MM.1S (cell line): ENCODE measurements around the gene AUTS2.

Experiments used
- DNase-seq: peaks from one replicate; pipeline ENCODE4 v3.0.0-alpha.2; 2015
- H2AFZ ChIP-seq: fragments of 300-600 bp; sonication (generic); 2 replicates; pipeline ENCODE4 v1.6.0; 2016; ENCODE audit warnings: antibody characterized with exemption, low read length
- H3F3A ChIP-seq: fragments of 300-600 bp; sonication (generic); 2 replicates; pipeline ENCODE4 v1.6.1; 2016; ENCODE audit warnings: mild to moderate bottlenecking, antibody characterized with exemption, low read length, moderate library complexity, mixed read lengths; ENCODE audit not compliant: insufficient read depth
- H3K27ac ChIP-seq: fragments of 300-600 bp; sonication (generic); 2 replicates; pipeline ENCODE4 v1.5.1; 2016; ENCODE audit warnings: mild to moderate bottlenecking, low read length
- H3K27me3 ChIP-seq: fragments of 300-600 bp; sonication (generic); replicated peaks from 2 replicates; pipeline ENCODE4 v1.6.0; 2016; ENCODE audit warnings: low read length; ENCODE audit not compliant: insufficient read depth
- H3K36me3 ChIP-seq: fragments of 300-600 bp; sonication (generic); replicated peaks from 2 replicates; pipeline ENCODE4 v1.6.1; 2016; ENCODE audit warnings: mild to moderate bottlenecking, low read length, mixed read lengths; ENCODE audit not compliant: insufficient read depth
- H3K4me1 ChIP-seq: fragments of 300-600 bp; sonication (generic); 2 replicates; pipeline ENCODE4 v1.6.1; 2016; ENCODE audit warnings: low read length, mixed read lengths
- H3K4me2 ChIP-seq: fragments of 300-600 bp; sonication (generic); 2 replicates; pipeline ENCODE4 v1.6.0; 2016; ENCODE audit warnings: low read depth, low read length
- H3K4me3 ChIP-seq: fragments of 300-600 bp; sonication (generic); 2 replicates; pipeline ENCODE4 v1.5.1; 2016; ENCODE audit warnings: low read length, mixed read lengths
- H3K79me2 ChIP-seq: fragments of 300-600 bp; sonication (generic); 2 replicates; pipeline ENCODE4 v1.6.1; 2016; ENCODE audit warnings: mixed run types, low read length, mixed read lengths
- H3K9ac ChIP-seq: fragments of 300-600 bp; sonication (generic); 2 replicates; pipeline ENCODE4 v1.6.1; 2016; ENCODE audit warnings: low read length, mixed read lengths
- H3K9me2 ChIP-seq: fragments of 300-600 bp; sonication (generic); replicated peaks from 2 replicates; pipeline ENCODE4 v1.6.1; 2016; ENCODE audit warnings: mild to moderate bottlenecking, low read length, mixed read lengths; ENCODE audit not compliant: insufficient read depth
- H3K9me3 ChIP-seq: fragments of 300-600 bp; sonication (generic); replicated peaks from 2 replicates; pipeline ENCODE4 v1.6.1; 2016; ENCODE audit warnings: mild to moderate bottlenecking, low read length, mixed read lengths; ENCODE audit not compliant: insufficient read depth
- H4K20me1 ChIP-seq: fragments of 300-600 bp; sonication (generic); 2 replicates; pipeline ENCODE4 v1.6.1; 2016; ENCODE audit warnings: mild to moderate bottlenecking, low read length, moderate library complexity, mixed read lengths; ENCODE audit not compliant: insufficient read depth
- EZH2 ChIP-seq: fragments of 300-600 bp; sonication (generic); optimal IDR thresholded peaks from 2 replicates; pipeline ENCODE3; 2017; ENCODE audit warnings: low read depth, mild to moderate bottlenecking, antibody characterized with exemption, low read length, mixed read lengths
- EZH2phosphoT487 ChIP-seq: fragments of 300-600 bp; sonication (generic); IDR thresholded peaks from 2 replicates; pipeline ENCODE4 v1.6.1; 2018; ENCODE audit warnings: antibody characterized with exemption, low read length
- TF ChIP-seq, protein P1 (sequence below): fragments of 300-600 bp; sonication (generic); IDR thresholded peaks from 2 replicates; pipeline ENCODE4 v1.5.1; 2016; ENCODE audit warnings: antibody characterized with exemption, low read length, mixed read lengths

Gene AUTS2

DNA sequence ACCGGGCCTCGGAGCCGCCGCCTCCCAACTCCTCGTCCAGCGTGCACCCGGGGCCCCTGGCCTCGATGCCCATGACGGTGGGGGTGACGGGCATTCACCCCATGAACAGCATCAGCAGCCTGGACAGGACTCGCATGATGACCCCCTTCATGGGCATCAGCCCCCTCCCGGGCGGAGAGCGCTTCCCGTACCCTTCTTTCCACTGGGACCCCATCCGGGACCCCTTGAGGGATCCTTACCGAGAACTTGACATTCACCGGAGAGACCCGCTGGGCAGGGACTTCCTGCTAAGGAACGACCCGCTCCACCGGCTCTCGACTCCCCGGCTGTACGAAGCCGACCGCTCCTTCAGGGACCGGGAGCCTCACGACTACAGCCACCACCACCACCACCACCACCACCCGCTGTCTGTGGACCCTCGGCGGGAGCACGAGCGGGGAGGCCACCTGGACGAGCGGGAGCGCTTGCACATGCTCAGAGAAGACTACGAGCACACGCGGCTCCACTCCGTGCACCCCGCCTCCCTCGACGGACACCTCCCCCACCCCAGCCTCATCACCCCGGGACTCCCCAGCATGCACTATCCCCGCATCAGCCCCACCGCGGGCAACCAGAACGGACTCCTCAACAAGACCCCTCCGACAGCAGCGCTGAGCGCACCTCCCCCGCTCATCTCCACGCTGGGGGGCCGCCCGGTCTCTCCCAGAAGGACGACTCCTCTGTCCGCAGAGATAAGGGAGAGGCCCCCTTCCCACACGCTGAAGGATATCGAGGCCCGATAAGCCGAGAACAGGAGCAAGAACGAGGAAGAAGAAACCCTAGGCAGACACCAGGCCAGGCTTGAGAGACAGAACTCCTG is 1192.2 kb downstream of the AUTS2 start:
- no peaks in the 10 kb centered on the region for H4K20me1 ChIP-seq
- H3K9ac ChIP-seq, result no peak overlapping the region
- H3K4me3 ChIP-seq, result no peak overlapping the region
- H2AFZ ChIP-seq, result no peak overlapping the region
- H3K27ac ChIP-seq, result no peak overlapping the region
- no peaks in the 10 kb centered on the region for H3K9me2 ChIP-seq
- no peaks in the 10 kb centered on the region for H3K27me3 ChIP-seq
- TF ChIP-seq EZH2, result no peak
- TF ChIP-seq, protein P1, sequence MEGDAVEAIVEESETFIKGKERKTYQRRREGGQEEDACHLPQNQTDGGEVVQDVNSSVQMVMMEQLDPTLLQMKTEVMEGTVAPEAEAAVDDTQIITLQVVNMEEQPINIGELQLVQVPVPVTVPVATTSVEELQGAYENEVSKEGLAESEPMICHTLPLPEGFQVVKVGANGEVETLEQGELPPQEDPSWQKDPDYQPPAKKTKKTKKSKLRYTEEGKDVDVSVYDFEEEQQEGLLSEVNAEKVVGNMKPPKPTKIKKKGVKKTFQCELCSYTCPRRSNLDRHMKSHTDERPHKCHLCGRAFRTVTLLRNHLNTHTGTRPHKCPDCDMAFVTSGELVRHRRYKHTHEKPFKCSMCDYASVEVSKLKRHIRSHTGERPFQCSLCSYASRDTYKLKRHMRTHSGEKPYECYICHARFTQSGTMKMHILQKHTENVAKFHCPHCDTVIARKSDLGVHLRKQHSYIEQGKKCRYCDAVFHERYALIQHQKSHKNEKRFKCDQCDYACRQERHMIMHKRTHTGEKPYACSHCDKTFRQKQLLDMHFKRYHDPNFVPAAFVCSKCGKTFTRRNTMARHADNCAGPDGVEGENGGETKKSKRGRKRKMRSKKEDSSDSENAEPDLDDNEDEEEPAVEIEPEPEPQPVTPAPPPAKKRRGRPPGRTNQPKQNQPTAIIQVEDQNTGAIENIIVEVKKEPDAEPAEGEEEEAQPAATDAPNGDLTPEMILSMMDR, result no peak
- TF ChIP-seq EZH2phosphoT487, result no peak
- H3F3A ChIP-seq, result no peaks in the 10 kb centered on the region
- no peak for DNase-seq
- H3K79me2 ChIP-seq, result no peaks in the 10 kb centered on the region
- H3K36me3 ChIP-seq, result peaks cover 26% of the 10 kb centered on the region
- no peaks in the 10 kb centered on the region for H3K4me1 ChIP-seq
- no peak overlapping the region for H3K4me2 ChIP-seq
- no peaks in the 10 kb centered on the region for H3K9me3 ChIP-seq

DNA sequence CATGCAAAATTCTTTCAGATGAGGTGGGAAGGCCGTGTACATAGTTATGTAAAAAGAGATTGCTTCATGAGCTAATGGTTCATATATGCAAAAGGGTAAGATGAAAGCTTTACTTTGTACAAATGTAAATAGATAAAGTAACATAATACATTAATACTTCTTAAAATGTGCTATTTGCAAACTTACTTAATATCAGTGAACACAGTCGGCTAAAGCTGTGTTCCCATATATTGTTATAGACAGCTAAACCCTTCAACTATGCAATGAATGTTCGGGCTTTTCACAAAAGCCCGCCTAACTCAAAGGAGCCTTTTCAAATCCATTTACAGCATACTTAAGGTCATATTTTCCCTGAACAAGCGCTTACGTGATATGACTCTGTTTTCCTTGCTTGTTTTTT is 1193.1 kb downstream of the AUTS2 start:
- Histone ChIP-seq H3K9me2 (no peaks in the 10 kb centered on the region), H3K27me3 (no peaks in the 10 kb centered on the region), H4K20me1 (no peaks in the 10 kb centered on the region), H3K4me2 (no peak overlapping the region), H3K4me3 (no peak overlapping the region), H3K4me1 (no peaks in the 10 kb centered on the region), H2AFZ (no peak overlapping the region), H3K9ac (no peak overlapping the region), H3K36me3 (peaks cover 25% of the 10 kb centered on the region), H3K9me3 (no peaks in the 10 kb centered on the region), H3K79me2 (no peaks in the 10 kb centered on the region), H3F3A (no peaks in the 10 kb centered on the region), H3K27ac (no peak overlapping the region)
- TF ChIP-seq, protein P1, result no peak
- no peak for TF ChIP-seq EZH2
- TF ChIP-seq EZH2phosphoT487, result no peak
- no peak for DNase-seq

DNA sequence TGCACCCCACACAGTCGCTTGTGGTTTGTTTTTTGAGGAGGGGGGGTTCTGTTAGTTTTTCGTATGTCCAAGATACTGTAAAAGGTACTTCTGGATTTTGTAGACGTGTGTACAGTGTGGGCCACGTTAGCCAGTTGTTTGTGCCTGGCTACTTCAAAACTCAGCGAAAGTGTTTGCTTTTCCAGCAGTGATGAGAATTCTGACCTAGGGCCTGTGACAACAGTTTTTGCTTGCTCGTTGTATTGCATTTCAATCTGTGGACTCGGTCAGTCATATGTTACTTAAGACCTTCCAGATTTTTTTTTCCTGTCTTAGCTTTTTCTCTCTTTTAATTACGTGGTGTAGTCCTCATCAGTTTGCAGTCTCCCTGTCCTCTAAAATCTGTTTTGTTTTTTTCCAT is 1194.8 kb downstream of the AUTS2 start:
- no peaks in the 10 kb centered on the region for H3K27me3 ChIP-seq
- no peak overlapping the region for H3K27ac ChIP-seq
- H2AFZ ChIP-seq, result no peak overlapping the region
- no peak overlapping the region for H3K9ac ChIP-seq
- TF ChIP-seq, protein P1, result no peak
- TF ChIP-seq EZH2phosphoT487 (no peak), EZH2 (no peak)
- H3K4me1 ChIP-seq, result no peaks in the 10 kb centered on the region
- no peaks in the 10 kb centered on the region for H3K9me3 ChIP-seq
- H3K79me2 ChIP-seq, result no peaks in the 10 kb centered on the region
- no peak for DNase-seq
- H3F3A ChIP-seq, result no peaks in the 10 kb centered on the region
- no peak overlapping the region for H3K4me2 ChIP-seq
- no peaks in the 10 kb centered on the region for H3K9me2 ChIP-seq
- no peaks in the 10 kb centered on the region for H4K20me1 ChIP-seq
- peaks cover 20% of the 10 kb centered on the region for H3K36me3 ChIP-seq
- no peak overlapping the region for H3K4me3 ChIP-seq
